GM21723 (cell line): ENCODE results near the gene CHKA.

Experiments used
- ATAC-seq: cut with Tn5 transposase; IDR thresholded peaks from one replicate; pipeline ENCODE4 v1.9.1; 2021; ENCODE audit warnings: mild to moderate bottlenecking, moderate library complexity; ENCODE audit not compliant: unreplicated experiment

CHKA gene

DNA sequence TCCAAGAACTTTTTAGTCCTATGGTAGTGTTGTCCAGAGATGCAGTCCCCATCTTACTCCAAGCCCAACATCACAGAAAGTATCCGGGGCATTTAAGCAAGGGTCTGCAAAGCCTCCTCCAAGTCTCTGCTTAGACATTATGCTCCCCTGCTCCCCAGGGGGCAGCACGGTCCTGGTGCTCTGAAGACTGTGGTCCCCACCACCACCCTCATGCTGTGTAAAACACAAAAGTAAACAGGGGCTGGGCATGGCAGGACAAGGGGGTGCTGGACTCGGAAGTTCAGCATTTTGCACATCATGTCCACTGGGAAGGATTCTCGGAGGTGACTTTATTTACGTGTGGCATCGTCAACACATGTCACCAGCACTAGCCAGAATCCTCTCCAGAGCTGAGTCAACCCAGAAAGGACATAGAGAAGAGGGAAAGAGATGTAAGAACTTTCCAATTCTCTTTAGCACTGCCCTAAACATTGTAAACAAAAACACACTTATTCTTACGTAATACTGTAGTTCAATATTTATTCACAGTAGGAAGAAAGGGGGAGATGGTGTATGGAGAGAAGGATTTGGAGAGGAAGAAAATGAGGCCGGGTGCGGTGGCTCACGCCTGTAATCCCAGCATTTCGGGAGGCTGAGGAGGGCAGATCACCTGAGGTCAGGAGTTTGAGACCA lies 44.7 kb downstream of the CHKA start:
- no peak for ATAC-seq

DNA sequence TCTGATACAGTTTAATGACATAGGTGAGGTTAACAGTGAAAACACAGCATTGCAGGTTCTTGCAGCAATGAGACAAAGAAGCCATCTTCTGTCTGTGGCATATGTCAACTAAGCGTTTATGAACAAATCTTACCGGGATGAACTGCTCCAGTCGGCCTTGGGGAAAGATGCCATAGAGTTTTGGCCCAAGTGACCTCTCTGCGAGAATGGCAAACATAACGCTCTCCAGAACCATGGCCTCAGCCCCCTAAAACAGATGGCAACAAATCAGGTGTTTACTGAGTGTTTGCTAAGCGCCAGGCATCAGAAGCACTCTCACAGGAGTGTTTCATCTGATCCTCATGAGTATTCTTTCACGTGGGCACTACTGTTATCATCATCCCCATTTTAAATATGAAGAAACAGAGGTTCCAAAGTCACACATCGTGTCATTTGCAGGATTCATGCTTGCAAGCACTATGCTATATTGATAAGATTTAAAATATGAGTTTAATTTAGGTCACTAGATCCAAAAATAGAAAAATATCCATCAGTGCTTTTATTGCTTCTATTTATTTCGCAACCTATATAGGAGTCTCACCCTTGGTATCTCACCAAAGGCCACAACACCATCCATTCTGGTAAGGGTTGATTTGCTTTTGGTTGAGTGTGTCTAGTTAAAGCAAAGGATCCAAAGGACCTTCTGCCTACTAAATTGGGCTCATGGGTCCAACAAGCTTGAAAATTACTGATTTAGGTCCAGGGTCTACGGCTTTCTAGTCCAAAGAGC lies 46.4 kb downstream of the CHKA start:
- no peak for ATAC-seq

DNA sequence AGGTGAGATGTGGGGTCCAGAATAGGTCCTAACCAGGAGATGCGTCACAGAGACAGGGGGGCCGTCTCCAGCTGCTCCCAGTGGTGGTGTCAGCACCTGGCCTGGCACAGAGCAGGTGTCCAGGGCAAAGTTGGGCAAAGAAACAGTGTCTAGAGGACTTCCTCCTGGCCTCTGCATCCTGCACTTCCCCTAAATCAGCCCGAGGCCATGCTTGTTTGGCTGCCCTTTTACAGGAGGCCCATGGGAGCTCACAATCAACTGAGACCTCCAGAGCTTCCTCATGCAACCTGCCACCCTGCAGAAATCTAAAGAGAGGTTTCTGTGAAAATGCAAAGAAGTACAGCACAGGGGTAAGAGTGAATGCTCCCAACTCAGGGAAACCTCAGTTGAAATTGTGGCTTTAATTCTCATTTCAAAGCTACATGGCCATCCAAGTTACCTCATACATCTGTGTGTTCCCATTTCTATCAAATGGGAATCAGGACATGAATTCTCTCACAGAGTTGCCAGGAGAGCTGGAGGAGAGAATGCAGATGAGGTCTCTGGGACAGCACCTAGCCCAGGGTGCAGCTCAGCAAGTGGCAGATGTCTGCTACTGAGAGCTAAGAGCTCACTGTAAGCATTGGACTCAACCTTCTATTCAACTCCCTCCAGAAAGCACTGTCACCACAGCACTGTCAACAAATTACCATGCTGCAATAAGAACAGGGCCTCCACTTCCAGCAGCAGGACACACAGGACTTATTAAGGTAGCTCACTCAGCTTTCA lies 49.7 kb downstream of the CHKA start:
- ATAC-seq, result no peak

DNA sequence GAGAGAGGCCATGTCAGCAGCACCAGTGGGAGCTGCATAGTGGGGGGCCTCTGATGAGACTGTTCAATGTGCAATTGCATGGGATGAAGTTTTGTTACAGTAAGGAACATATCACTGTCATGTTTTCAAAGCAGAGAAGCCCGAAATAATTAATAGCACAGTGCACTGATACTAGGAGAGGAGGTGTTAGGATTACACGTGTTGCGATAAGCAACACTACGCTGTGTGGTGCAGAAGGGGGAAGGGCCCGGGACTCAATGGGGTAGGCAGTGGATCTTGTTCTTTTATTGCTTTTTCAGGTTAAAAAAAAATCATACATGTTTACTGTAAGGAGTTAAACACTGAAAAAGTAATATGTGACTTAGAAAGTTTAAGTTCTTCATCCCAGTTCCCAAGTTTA lies 53.2 kb downstream of the CHKA start:
- no peak for ATAC-seq

DNA sequence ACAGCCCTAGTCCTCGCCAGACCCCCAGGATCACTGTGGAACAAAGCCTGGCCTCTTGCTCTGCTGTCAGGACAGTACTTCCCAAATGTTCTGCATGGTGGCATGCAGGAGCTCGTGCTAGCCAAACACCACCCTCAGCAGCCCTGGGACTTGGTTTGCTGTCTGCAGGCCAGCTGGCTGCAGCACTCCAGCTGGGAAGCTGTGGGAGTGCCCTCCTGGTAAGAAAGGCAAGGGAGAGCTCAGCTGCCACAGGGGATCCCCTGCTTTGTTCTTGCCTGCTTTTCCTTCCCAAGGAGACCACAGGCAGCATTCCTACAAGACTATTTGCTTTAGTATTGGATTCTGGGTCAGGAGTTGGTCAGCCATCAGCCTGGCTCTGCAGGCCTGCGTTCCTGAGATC lies 54.4 kb downstream of the CHKA start:
- ATAC-seq, result no peak

DNA sequence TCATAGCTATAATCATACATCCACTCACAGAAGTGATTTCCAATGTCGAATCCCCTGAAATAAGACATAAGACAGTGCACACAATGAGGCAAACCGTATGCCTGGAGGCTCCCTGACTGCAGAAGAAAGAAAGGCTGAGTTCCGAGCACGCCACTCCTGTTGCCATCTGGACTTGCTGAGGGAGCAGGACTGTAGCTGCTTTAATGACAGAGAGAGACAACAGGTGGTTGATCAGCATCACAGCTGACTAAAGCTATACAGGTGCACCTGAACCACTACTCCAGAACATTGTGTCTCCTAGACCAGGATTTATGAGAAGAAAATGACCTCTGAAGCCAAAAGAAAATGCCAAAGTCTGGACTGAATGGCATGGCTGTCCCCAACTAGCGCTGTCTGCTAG lies 55.3 kb downstream of the CHKA start:
- no peak for ATAC-seq

DNA sequence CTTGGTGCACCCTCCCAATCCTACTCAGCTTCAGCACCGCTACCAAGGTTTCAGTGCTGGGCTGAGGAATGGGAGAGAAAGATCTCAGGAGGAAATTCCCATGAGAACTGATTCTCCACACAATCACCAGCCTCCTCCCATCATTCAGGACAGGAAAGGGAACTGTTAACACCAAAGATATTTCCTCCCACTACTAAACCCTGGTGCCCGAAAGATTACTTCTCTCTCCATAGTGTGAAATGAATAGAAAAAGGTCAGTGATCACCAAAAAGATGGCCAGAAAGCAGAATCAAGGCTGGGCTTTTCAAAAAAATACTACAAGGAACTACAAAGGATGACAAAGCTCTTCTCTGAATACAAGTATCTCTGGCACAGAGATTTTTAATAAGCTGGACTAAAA lies 56.3 kb downstream of the CHKA start:
- no peak for ATAC-seq

DNA sequence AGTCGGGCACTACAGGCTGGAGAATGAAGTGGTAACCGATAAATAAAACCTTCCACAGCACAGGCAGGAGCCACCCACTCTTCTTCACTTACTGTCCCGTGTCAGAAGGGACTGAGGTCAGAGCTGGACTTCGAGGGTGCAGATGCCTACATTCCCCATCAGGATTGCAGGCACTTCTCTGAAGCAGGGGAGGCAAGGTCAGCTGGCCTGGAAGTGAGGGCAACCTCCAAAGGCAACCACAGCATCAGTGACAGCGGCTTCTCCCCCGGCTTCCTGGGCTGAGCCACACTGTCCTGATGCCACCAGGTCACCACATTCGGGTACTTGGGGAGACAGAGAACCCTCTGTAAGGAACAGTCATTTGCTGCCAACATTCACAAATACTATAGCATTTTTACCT lies 59.7 kb downstream of the CHKA start:
- ATAC-seq, result no peak

DNA sequence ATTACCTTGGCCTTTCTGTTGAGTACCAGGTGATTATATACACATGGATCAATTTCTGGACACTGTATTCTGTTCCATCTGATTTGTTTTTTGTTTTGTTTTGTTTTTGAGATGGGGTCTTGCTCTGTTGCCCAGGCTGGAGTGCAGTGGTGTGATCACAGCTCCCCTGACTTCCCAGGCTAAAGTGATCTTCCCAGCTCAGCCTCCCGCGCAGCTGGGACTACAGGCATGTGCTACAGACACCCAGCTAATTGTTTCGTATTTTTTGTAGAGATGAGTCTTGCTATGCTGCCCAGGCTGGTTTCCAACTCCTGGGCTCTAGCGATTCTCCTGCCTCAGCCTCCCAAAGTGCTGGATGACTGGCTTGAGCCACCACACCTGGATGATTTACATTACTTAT lies 63.4 kb downstream of the CHKA start:
- no peak for ATAC-seq

DNA sequence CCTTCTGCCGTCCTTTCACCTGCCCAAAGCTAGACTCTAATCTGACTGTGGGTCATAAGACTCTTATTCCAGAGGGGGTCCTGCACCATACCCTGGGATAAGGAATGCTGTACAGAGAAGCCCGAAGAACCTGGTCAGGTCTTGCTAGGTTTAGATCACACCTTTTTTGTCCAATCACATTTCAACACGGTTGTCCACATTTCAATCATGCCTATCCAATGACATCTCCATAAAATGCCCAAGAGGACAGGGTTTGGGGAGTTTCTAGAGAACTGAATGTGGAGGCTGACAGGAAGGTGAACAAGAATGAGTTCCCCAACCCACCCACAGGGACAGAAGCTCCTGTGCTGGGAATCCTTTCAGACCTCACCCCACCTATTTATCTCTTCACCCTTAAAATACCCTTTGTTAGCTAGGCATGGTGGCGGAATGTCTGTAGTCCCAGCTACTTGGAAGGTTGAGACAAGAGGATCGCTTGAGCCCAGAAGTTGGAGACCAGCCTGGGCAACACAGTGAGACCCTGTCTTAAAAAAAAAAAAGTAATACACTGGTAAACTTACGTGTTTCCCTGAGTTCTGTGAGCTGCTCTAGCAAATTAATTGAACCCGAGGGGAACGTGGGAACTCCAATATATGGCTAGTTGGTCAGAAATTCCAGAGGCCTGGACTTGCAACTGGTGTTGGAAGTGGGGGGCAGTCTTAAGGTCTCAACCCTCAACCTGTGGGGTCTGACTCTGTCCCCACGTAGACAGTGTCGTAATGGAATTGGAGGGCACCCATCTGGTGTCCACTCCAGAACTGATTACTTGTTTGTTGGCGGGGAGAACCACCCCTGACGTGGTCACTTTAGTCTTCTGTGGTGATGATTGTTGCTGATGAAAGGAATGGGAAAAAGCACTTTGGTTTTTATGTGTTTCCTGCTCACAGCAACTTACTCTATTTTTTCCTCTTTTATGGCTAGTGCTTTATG lies 64.6 kb downstream of the CHKA start:
- no peak for ATAC-seq

DNA sequence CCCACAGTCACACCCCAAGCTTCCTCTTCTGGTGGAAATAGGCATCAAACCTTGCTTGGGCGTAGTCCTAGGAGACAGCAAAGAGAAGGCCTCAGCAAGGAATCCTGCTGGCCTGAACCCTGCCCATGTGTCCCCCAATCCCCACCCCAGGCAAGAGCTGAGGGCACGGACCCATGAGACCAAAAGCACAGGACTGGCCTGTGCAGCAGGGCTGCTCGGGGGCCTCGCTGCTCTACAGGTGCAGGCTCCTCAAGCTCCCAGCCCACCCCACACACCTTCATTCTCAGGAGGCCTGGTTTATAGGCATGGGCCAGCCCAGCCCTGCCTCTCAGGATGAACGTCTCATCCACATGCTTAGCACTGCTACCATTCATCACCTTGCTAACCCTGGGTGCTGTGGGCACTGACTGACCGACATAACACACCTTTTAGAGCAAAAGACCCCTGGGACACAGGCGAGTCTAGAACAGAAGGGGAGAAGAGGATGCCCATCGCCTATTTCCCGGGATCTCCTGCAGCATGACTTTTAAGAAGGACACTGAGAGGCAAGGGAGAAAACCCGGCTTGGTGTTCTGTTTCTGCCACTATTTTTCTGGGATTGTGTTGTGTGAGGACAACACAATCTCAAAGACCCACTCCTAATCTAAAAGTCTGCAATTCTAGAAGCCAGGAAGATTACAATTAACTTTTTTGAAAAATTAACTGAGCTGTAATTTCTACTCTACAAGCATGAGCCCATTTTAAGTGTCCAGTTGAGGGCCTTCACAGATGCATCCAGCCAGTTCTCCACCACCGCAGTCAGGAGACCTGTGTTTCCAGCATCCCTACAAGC lies 67.0 kb downstream of the CHKA start:
- no peak for ATAC-seq

DNA sequence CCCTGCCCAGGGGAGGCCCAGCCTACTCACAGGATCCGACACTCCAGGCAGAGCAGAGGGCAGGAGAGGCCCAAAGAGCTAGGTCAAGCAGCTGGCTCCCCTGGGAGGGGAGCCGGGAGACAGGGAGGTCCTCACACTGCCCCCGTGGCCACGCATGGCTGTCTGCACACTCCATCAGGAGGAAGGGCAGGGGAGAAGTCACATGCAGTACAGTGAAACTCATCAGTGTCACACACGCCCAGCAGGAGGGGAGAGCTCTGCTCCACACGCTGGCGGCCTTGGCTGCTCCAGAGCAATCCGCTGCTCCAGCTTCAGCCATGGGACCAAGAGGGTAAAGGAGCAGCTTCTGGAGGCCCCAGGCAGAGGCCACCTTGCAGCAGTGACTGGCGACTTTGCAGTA lies 68.1 kb downstream of the CHKA start:
- ATAC-seq, result no peak

DNA sequence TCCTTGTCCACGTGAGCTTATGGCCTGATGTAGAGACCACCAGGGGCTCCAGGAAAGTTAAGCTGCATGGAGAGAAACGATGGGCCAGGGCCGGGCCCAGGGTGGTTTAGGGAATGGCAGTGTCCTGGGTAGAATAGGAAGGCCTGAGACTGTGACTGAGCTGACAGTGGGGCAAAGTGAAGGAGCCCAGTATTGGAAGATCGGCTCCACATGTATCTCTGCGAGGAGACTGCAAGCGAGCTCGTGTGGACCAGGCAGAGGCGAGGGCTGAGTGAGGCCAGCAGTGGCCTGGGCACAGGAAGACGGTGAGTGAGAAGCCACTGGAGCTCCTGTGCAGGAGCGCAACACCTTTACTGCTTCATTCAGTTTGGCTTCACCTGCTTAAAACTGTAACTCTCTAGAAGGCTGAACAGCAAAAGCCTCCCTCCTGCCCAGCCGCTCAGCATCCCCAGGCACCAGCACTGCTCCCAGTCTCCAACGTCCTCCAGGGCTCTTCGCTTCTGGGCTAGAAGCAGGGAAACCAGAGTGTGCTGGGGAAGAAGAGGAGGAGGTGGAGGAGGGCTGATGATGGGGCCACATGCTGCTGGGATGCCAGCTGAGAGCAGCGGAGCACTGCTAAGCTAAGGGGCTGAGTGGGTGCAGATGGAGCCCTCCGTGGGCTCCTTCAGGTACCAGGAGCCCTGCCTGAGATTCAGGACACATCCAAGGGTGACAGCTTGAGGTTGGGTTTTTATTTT lies 68.9 kb downstream of the CHKA start:
- ATAC-seq, result no peak

DNA sequence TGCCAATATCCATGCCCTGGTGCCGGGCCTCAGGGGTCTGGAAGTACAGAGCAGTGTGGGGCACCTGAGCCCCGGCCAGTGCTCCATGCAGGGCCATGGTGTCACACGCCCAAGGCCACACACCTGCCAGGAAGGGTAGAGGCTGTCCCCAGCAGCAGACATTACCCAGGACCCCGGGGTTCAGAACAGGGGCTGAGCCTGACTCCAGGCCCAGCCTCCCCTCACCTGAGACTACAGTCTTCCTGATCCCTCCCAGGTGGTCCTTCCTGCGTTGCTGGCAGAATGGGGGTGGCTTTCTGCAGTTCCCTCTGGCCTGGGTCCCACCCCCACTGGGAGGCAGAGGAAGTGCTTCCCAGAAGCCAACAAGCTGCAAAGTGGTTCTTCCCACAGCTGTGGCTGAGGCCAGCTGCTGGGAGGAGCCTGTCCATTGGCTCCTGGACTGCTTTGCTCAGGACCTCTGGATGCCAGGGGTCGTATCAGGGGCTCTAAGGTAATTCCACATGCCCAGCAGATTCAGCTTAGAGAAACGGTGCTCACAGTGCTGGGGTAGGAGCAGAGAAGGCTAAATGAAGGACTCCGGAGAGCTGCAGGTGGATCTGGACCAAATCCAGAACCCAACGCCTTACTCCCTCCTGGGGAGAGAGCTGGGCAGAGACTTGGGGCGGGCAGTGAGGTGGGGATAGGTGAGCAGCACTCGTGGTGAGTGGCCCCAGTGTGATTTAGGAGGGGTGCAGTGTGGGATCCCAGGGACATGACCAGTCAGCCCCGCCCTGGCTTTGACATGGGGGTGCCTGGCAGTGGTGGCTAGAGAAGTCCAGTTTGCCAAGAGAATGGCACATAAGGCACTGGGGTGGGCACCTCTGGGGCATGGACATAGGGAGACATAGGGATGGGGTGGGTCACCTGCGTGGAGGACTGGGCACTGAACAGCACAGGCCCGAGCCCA lies 69.7 kb downstream of the CHKA start:
- no peak for ATAC-seq

DNA sequence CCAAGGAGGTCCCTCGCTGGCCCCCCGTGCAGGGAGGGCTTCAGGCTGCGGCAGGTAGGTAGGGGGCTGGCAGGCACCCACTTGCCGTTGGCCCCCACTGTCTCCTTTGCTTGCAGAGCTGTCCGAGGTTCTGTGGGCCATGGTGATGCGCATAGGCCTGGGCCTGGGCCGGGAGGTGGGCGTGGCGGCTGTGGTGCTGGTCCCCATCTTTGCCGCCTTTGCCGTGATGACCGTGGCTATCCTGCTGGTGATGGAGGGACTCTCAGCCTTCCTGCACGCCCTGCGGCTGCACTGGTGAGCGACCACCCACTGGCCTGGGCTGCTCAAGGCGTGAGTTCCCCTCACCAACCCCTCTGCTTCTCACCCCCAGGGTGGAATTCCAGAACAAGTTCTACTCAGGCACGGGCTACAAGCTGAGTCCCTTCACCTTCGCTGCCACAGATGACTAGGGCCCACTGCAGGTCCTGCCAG lies 70.8 kb downstream of the CHKA start:
- no peak for ATAC-seq

DNA sequence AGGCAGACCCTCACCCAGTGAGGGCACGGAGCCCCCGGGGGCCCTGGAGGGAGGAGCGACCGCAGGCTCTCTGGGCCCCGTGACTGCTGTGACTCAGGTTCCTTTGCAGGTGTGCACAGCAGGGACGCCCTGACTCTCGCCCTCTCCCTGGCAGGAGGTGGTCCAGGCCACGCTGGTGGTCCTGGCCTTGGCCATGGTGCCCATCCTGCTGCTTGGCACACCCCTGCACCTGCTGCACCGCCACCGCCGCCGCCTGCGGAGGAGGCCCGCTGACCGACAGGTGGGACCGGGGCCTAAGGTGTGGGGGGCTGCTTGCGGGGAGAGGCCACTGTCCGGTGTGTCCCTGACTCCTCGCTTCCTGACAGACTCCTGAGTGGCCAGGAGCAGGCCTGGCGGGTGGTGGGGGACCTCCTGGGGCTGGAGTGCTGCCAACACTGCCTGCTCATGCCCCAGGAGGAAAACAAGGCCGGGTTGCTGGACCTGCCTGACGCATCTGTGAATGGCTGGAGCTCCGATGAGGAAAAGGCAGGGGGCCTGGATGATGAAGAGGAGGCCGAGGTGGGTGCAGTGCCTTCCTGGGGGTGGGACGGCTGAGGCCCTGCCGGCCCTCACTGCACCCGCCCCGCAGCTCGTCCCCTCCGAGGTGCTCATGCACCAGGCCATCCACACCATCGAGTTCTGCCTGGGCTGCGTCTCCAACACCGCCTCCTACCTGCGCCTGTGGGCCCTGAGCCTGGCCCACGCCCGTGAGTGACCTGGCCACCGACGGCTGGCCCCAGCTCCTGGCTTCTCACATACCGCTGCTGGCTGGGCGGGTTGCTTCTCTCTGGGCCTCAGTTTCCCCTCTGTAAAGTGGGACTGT lies 71.4 kb downstream of the CHKA start:
- no peak for ATAC-seq
